ENCODE data around the gene EVX2. TPM values are rescaled to one million over a fixed set of nuclear protein-coding genes. Genes with fewer than 3 reads are reported as not detected.

Gene EVX2
- total and polyA plus RNA-seq, 2 donors (not counting 1 experiment from before 2014, with no cell fraction given), result not detected

DNA sequence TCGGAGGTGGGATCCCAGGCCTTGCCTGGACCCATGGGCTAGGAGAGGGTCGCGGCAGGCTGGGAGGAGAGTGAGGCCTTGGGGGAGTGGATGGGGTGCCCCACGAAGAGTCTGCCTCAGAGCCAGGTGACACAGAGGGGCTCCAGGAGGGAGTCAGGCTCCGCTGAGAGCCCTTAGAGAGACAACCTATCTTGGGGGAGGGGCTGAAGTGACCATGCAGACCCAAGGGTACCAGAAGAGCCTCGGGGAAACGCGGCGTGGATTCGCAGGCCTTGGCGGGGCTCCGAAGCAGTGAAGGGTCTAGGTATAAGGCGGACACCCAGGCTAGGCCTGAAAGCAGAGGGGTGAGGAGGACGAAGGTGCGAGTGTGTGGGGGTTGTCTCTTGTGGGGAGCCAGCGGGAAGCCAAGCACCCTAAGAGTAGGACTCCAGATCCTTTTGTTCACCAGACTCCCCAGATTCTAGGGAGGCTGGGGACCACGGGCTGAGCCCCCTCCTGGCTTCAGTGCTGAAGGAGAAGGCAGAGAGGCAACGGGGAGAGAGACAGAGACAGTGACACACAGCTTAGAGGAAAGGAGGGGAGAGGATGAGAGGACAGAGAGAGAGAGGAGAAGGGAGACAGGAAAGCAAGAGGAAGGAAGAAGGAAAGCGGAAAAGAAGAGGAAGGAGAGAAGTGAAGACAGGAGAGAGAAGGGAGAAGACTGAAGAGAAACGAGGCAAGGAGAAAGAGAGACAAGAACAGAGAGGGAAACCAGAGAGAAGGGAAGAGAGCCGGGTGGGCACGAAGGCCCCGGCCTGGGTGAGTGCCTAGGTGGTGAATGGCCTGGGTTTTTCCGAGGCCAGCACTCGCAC is 22.2 kb upstream of the EVX2 start:
- H3K27me3 ChIP-seq (replicated peaks in 1 of 4; ENCODE audit: control extremely low read depth in 1 of 4, control insufficient read depth in 3 of 4, insufficient read depth in 4 of 4, low read length in 3 of 4), result peaks cover 0 to 91% (median 60%) of the 10 kb centered on the region in 4 experiments
- Mint-ChIP-seq H3K27me3 (peaks cover 84% of the 10 kb centered on the region), H3K4me3 (peak overlapping the region; percentile 66), H3K9me3 (ENCODE audit: insufficient read depth) (peaks cover 4% of the 10 kb centered on the region), H3K4me1 (peaks cover 11% of the 10 kb centered on the region), H3K27ac (peak overlapping the region; percentile 59)
- H4K20me1 ChIP-seq (ENCODE audit: control insufficient read depth, insufficient read depth, low read length, poor library complexity, severe bottlenecking), result no peaks in the 10 kb centered on the region
- POLR2A ChIA-PET, result no interaction called here
- peak overlapping the region; percentile 67 for H3K4me2 ChIP-seq (replicated peaks; ENCODE audit: low read depth, low read length, poor library complexity, severe bottlenecking)
- peaks cover 0 to 40% (median 0%) of the 10 kb centered on the region in 3 donors for H3K9me3 ChIP-seq (ENCODE audit: control extremely low read depth in 1 of 3, control insufficient read depth in 2 of 3, insufficient read depth in 1 of 3, low read length in 2 of 3)
- H3K27ac ChIP-seq (ENCODE audit: low read length in 2 of 2), result no peak overlapping the region
- CTCF ChIA-PET, result no interaction called here
- H3K36me3 ChIP-seq (replicated peaks in 1 of 2; ENCODE audit: control extremely low read depth in 1 of 2, control insufficient read depth in 1 of 2, extremely low read depth in 1 of 2, insufficient read depth in 2 of 2, low read length in 1 of 2), result no peaks in the 10 kb centered on the region
- H3K4me3 ChIP-seq (ENCODE audit: control extremely low read depth in 1 of 5, extremely low read depth in 1 of 5, insufficient read depth in 1 of 5, low read depth in 2 of 5, low read length in 4 of 5), result no peak overlapping the region
- H3K4me1 ChIP-seq (ENCODE audit: control insufficient read depth in 2 of 2, insufficient read depth in 2 of 2, low read length in 2 of 2), result peaks cover 3 to 36% of the 10 kb centered on the region in 2 donors
- no peak overlapping the region for H3K9ac ChIP-seq (ENCODE audit: low read length)
- ATAC-seq (ENCODE audit: low read depth) (no peak), DNase-seq (no peak)
- no peaks in the 10 kb centered on the region for H3K79me2 ChIP-seq (ENCODE audit: control insufficient read depth, insufficient read depth, low read length)
- intact Hi-C loops (cut with micrococcal nuclease), result no loop called here
- 7% methylated on average over 22 of the region's 25 CpGs for WGBS (ENCODE audit: insufficient coverage)
- no peak overlapping the region for H2AFZ ChIP-seq (ENCODE audit: insufficient read depth, low read depth, low read length, poor library complexity, severe bottlenecking)
- TF ChIP-seq EZH2 (IDR thresholded peaks at IDR 0.05; ENCODE audit: borderline replicate concordance, insufficient read depth, low read depth, low read length, poor library complexity, severe bottlenecking), result no peak
- TF ChIP-seq, protein P1, sequence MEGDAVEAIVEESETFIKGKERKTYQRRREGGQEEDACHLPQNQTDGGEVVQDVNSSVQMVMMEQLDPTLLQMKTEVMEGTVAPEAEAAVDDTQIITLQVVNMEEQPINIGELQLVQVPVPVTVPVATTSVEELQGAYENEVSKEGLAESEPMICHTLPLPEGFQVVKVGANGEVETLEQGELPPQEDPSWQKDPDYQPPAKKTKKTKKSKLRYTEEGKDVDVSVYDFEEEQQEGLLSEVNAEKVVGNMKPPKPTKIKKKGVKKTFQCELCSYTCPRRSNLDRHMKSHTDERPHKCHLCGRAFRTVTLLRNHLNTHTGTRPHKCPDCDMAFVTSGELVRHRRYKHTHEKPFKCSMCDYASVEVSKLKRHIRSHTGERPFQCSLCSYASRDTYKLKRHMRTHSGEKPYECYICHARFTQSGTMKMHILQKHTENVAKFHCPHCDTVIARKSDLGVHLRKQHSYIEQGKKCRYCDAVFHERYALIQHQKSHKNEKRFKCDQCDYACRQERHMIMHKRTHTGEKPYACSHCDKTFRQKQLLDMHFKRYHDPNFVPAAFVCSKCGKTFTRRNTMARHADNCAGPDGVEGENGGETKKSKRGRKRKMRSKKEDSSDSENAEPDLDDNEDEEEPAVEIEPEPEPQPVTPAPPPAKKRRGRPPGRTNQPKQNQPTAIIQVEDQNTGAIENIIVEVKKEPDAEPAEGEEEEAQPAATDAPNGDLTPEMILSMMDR (IDR thresholded peaks at IDR 0.05), result no peak

DNA sequence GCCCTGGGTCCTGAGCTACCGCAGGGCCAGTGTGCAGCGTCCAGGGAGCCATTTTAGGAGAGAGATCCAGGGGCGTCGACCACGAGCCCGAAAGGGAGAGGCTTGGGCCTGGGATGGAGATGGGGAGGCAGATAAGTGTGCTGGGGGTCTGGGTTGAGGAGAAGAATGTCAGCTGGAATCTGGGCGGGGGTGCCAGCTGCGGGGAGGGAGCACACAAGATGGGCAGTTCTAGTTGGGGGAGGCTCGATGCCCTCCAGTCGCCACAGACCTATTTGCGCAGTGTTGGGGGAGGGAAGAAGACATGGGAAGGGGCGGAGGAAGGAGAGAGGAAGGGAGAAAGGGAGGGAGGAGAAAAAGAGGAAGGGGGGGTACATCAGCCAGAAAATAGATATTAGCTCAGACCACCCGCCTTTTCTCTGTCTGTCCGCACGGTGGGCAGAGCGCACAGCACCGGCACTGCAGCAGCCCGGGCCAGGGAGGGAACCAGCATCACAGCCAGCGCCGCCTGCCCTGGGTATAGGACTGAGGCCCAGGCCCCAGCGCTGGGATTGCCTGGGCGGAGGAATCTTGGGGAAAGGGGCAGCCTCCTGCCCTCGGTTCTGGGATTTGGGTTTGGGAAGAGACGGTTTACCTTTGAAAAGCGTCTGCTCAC is 21.4 kb upstream of the EVX2 start:
- H3K4me2 ChIP-seq (replicated peaks; ENCODE audit: low read depth, low read length, poor library complexity, severe bottlenecking), result no peak overlapping the region
- H3K27ac ChIP-seq (ENCODE audit: low read length in 2 of 2), result no peak overlapping the region
- Mint-ChIP-seq H3K27me3 (peaks cover 82% of the 10 kb centered on the region), H3K4me1 (peaks cover 11% of the 10 kb centered on the region), H3K27ac (no peak overlapping the region), H3K9me3 (ENCODE audit: insufficient read depth) (peaks cover 2% of the 10 kb centered on the region), H3K4me3 (peak overlapping the region; percentile 5)
- intact Hi-C loops (cut with micrococcal nuclease), result no loop called here
- 14% methylated on average over 24 of the region's 25 CpGs for WGBS (ENCODE audit: insufficient coverage)
- peaks cover 3 to 36% of the 10 kb centered on the region in 2 donors for H3K4me1 ChIP-seq (ENCODE audit: control insufficient read depth in 2 of 2, insufficient read depth in 2 of 2, low read length in 2 of 2)
- POLR2A ChIA-PET, result no interaction called here
- H3K27me3 ChIP-seq (replicated peaks in 1 of 4; ENCODE audit: control extremely low read depth in 1 of 4, control insufficient read depth in 3 of 4, insufficient read depth in 4 of 4, low read length in 3 of 4), result peaks cover 0 to 91% (median 56%) of the 10 kb centered on the region in 4 experiments
- H3K9ac ChIP-seq (ENCODE audit: low read length), result no peak overlapping the region
- peaks cover 0 to 47% (median 0%) of the 10 kb centered on the region in 3 donors for H3K9me3 ChIP-seq (ENCODE audit: control extremely low read depth in 1 of 3, control insufficient read depth in 2 of 3, insufficient read depth in 1 of 3, low read length in 2 of 3)
- ATAC-seq (ENCODE audit: low read depth) (no peak), DNase-seq (no peak)
- CTCF ChIA-PET, result no interaction called here
- no peak for TF ChIP-seq EZH2 (IDR thresholded peaks at IDR 0.05; ENCODE audit: borderline replicate concordance, insufficient read depth, low read depth, low read length, poor library complexity, severe bottlenecking)
- TF ChIP-seq, protein P1 (IDR thresholded peaks at IDR 0.05), result no peak
- H2AFZ ChIP-seq (ENCODE audit: insufficient read depth, low read depth, low read length, poor library complexity, severe bottlenecking), result no peak overlapping the region
- H4K20me1 ChIP-seq (ENCODE audit: control insufficient read depth, insufficient read depth, low read length, poor library complexity, severe bottlenecking), result no peaks in the 10 kb centered on the region
- H3K79me2 ChIP-seq (ENCODE audit: control insufficient read depth, insufficient read depth, low read length), result no peaks in the 10 kb centered on the region
- H3K4me3 ChIP-seq (ENCODE audit: control extremely low read depth in 1 of 5, extremely low read depth in 1 of 5, insufficient read depth in 1 of 5, low read depth in 2 of 5, low read length in 4 of 5), result no peak overlapping the region
- H3K36me3 ChIP-seq (replicated peaks in 1 of 2; ENCODE audit: control extremely low read depth in 1 of 2, control insufficient read depth in 1 of 2, extremely low read depth in 1 of 2, insufficient read depth in 2 of 2, low read length in 1 of 2), result no peaks in the 10 kb centered on the region
